WTC11 (cell line): ENCODE results near the gene UGP2.

Experiments
- ATF3 ChIP-seq: sonication (generic); formaldehyde crosslinking; conservative IDR thresholded peaks from 2 replicates; pipeline ENCODE4 v1.8.1; 2022; ENCODE audit warnings: mild to moderate bottlenecking, missing genetic modification reagents
- ESRRA ChIP-seq: sonication (generic); formaldehyde crosslinking; IDR thresholded peaks from 2 replicates; pipeline ENCODE4 v1.8.1; 2022; ENCODE audit warnings: mild to moderate bottlenecking, missing genetic modification reagents, borderline replicate concordance
- FOXK1 ChIP-seq: sonication (generic); formaldehyde crosslinking; IDR thresholded peaks from 2 replicates; pipeline ENCODE4 v1.8.0; 2022; ENCODE audit warnings: mild to moderate bottlenecking, moderate library complexity, missing genetic modification reagents
- FOXP4 ChIP-seq: sonication (generic); formaldehyde crosslinking; IDR thresholded peaks from 2 replicates; pipeline ENCODE4 v1.8.0; 2022; ENCODE audit warnings: mild to moderate bottlenecking, missing genetic modification reagents
- PRDM15 ChIP-seq: sonication (generic); formaldehyde crosslinking; IDR thresholded peaks from 2 replicates; pipeline ENCODE4 v1.8.0; 2022; ENCODE audit warnings: missing genetic modification reagents
- TEAD4 ChIP-seq: sonication (generic); formaldehyde crosslinking; IDR thresholded peaks from 2 replicates; pipeline ENCODE4 v1.8.0; 2022; ENCODE audit warnings: mild to moderate bottlenecking, missing genetic modification reagents
- ZNF121 ChIP-seq: sonication (generic); formaldehyde crosslinking; IDR thresholded peaks from 2 replicates; pipeline ENCODE4 v1.8.0; 2023; ENCODE audit warnings: missing genetic modification reagents
- TF ChIP-seq, protein P1 (sequence below): fragments of 200-600 bp; IDR thresholded peaks from 2 replicates; pipeline ENCODE4 v1.8.0; 2022; ENCODE audit warnings: antibody characterized with exemption
- TF ChIP-seq, protein P2 (sequence below): sonication (generic); formaldehyde crosslinking; IDR thresholded peaks from 2 replicates; pipeline ENCODE4 v1.8.1; 2023; ENCODE audit warnings: mild to moderate bottlenecking, missing genetic modification reagents
- TF ChIP-seq, protein P3 (sequence below): sonication (generic); formaldehyde crosslinking; IDR thresholded peaks from 2 replicates; pipeline ENCODE4 v1.8.1; 2023; ENCODE audit warnings: mild to moderate bottlenecking, missing genetic modification reagents

DNA sequence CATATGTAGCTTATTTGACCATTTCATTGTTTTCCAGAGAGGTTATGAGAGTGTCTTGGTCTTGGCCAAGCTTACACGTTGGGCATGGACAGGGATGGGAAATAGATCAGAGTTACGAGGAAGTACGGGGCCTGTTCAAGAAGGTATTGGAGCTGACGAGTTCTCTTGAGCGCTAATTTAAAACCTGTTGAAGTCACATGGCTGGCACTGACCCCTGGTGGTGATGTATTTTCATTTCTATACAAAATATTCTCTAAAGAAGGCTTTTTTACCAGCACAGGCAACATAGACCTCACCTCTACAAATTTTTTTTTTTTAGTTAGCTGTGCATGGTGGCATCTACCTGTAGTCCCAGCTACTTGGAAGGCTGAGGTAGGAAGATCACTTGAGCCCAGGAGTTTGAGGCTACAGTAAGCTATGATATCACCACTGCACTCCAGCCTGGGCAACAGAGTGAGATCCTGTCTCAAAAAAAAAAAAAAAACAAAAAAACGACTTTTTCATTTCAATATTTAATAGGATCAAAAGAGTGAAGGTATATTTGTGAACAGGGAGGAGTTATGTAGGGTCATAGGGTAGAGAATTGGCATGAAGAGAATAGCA is 19.6 kb downstream of the UGP2 start:
- TF ChIP-seq, protein P1, sequence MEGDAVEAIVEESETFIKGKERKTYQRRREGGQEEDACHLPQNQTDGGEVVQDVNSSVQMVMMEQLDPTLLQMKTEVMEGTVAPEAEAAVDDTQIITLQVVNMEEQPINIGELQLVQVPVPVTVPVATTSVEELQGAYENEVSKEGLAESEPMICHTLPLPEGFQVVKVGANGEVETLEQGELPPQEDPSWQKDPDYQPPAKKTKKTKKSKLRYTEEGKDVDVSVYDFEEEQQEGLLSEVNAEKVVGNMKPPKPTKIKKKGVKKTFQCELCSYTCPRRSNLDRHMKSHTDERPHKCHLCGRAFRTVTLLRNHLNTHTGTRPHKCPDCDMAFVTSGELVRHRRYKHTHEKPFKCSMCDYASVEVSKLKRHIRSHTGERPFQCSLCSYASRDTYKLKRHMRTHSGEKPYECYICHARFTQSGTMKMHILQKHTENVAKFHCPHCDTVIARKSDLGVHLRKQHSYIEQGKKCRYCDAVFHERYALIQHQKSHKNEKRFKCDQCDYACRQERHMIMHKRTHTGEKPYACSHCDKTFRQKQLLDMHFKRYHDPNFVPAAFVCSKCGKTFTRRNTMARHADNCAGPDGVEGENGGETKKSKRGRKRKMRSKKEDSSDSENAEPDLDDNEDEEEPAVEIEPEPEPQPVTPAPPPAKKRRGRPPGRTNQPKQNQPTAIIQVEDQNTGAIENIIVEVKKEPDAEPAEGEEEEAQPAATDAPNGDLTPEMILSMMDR, result peak; percentile 47
- TF ChIP-seq ATF3 (no peak), PRDM15 (CRISPR knock-in tag) (no peak), ZNF121 (CRISPR knock-in tag) (0 out of 2 replicates have a peak, but pooled peaks have one; percentile 7), TEAD4 (no peak), FOXK1 (CRISPR knock-in tag) (no peak), FOXP4 (CRISPR knock-in tag) (no peak), ESRRA (CRISPR knock-in tag) (no peak)
- TF ChIP-seq, protein P2, sequence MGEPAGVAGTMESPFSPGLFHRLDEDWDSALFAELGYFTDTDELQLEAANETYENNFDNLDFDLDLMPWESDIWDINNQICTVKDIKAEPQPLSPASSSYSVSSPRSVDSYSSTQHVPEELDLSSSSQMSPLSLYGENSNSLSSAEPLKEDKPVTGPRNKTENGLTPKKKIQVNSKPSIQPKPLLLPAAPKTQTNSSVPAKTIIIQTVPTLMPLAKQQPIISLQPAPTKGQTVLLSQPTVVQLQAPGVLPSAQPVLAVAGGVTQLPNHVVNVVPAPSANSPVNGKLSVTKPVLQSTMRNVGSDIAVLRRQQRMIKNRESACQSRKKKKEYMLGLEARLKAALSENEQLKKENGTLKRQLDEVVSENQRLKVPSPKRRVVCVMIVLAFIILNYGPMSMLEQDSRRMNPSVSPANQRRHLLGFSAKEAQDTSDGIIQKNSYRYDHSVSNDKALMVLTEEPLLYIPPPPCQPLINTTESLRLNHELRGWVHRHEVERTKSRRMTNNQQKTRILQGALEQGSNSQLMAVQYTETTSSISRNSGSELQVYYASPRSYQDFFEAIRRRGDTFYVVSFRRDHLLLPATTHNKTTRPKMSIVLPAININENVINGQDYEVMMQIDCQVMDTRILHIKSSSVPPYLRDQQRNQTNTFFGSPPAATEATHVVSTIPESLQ (CRISPR knock-in tag), result no peak
- TF ChIP-seq, protein P3, sequence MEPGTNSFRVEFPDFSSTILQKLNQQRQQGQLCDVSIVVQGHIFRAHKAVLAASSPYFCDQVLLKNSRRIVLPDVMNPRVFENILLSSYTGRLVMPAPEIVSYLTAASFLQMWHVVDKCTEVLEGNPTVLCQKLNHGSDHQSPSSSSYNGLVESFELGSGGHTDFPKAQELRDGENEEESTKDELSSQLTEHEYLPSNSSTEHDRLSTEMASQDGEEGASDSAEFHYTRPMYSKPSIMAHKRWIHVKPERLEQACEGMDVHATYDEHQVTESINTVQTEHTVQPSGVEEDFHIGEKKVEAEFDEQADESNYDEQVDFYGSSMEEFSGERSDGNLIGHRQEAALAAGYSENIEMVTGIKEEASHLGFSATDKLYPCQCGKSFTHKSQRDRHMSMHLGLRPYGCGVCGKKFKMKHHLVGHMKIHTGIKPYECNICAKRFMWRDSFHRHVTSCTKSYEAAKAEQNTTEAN (CRISPR knock-in tag), result no peak
